Stimulated activated CD4-positive, alpha-beta T cell treated with anti-CD3 and anti-CD28 coated beads, Interleukin-2, amount 100 ng/mL, for 4 hours (primary cell): Measurements from ENCODE around the gene BAAT.
"Not testable (repeated sequence)": the region's sequence is repeated elsewhere in the genome, so short reads cannot be mapped to it uniquely, and the experiment has no call there.

Experiments used
- DNase-seq: peaks from one replicate; pipeline ENCODE4 v3.0.0-alpha.2; 2020; ENCODE audit warnings: low read depth

Gene BAAT

GRCh38 chr9:101359679-101360078 is 25.1 kb downstream of the BAAT start:
- DNase-seq = no peak

- DNase-seq = no peak
Measured at GRCh38 chr9:101356619-101357018, 28.2 kb downstream of the BAAT start.

- DNase-seq = no peak
Measured at GRCh38 chr9:101354765-101355708, 29.8 kb downstream of the BAAT start.

- DNase-seq = no peak
Measured at GRCh38 chr9:101354143-101354764, 30.6 kb downstream of the BAAT start.

DNA sequence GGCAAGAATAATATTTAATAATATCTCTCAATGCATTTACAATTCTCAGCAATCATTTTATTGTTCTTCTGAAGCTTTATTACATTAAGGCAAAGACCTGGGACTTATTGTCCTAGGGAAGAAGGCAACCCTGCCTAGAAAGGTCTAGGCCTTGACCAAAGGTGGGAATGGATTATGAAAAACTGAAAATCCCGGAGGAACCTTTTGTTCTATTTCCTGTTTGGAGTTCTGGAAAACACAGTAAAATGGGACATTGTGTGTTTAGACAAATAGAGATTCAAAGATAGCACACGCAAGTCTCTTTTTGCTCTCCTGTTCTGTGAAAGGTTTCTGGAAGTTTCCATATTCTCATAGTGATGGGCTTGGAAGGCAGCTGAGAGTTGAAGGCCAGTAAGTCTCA is 31.1 kb downstream of the BAAT start:
- DNase-seq = no peak

DNA sequence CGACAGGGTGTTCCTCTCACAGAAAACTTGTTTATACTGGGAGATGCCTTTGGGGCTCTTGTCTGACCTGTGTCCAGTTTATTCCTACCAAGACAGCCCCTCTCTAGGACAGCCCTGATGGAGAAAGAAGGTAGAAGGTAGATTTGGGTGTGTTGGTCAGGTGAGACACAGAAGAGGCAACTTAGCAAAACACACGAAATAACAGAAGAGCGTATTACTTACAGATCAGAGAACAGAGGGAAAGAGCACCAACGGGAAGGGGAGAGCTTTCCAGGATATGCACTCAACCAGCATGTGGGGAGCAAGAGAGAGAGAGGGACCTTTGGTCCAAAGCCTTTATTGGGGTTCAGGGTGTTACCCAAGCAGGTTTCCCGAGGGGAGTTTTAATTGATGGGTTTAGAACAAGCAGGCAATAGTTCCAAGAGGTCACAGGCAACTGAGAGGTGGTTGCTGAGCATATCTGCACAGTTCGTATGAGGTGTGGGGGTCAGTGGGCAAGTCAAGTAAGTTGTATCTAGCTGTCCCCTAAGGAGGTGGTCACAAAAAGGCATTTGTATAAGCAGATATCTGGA is 31.8 kb downstream of the BAAT start:
- DNase-seq = no peak

- no peak for DNase-seq
Measured at GRCh38 chr9:101350285-101350684, 34.5 kb downstream of the BAAT start.

DNA sequence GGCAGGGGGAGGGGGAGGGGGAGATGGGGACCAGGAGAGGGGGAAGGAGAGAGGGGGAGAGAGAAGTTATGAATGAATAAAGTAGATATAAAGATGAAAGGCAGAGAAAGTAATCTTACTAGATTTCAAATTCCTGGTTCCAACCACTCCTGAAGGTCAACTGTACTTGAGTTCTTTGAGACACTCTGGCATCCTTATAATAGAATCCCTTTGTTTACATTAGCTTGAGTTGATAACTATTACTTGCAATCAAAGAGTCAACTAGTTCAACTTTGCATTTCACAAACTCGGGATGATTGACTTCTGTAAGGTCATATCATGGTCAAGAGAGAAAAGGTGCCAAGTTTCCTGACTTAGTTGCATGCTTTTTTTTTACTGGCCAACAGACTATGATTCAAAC is 42.2 kb downstream of the BAAT start:
- DNase-seq = no peak

DNA sequence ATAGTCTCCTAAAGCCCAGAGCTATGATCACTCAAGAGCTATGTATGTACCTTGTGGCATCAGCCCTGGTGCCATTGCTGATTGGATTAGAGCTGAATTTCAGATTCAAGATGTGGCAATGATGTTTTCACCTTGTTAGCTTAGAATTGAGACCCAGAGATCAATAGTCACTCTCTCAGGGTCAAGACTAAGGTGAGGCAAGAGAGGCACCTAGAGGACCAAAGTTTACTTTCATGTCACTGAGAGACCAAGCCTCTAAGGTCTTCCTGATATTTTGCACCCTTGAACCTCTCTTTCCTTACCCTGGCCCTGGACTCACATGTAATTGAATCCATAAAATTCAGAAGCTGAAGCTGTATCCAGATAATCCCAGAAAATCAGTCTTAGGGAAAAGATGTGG is 42.8 kb downstream of the BAAT start:
- DNase-seq = no peak

- DNase-seq = no peak
Measured at GRCh38 chr9:101337237-101337636, 47.6 kb downstream of the BAAT start.

GRCh38 chr9:101336091-101336490 is 48.7 kb downstream of the BAAT start:
- DNase-seq = no peak

DNA sequence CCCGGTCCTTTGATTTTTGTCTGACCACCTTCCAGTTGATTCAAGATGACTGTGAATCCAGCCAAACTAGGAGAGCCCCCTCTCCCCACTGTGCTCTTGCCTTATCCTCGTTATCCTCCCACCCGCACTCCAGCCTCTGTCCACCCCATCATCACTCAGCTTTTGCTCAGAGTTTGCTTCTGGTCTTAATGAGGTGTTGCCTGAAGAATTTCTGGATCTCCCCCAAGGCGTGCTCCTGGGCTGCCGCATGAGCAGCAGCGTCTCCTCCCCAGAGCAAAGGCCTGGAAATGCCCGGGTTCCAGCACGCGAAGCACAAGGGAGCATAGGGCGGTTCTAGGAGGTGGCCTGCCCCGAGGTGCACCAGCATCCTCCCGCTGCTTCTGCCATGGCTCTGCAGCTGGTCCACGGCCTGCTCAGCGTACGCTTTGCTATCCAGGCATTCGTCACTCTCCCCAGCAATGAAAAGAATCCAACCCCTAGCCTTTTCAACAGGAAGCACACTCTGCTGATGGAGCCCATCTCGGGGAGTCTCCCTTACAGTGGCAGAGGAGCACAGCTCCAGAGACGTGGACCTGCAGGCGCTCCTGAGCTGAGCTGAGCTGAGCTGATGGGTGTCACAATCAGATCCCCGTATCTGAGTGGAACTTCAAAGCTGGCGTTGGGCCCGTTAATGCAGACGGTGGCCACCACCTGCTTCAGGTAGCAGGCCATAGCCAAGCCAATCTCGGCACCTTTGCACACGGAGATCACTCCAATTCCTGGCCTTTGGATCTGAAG is 50.7 kb downstream of the BAAT start:
- DNase-seq = no peak

GRCh38 chr9:101333490-101333889 is 51.3 kb downstream of the BAAT start:
- no peak for DNase-seq

DNA sequence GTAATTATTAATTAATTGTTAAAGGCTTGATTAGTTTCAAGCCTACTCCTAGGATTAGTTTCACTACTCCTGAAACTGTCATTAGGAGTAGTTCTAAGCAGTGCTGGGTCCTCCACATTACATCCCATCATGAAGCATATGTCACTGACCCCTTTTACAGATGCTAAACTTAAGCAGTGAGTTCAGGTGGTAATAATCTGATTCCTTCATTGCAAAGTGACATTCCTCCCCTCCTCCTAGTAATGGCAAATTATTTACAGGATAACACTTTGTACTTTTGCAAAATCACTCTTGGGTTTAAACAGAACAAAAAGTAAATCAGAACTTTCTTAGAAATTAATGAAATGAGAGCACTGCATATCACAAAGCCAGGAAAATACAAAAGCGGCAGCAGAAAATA is 52.4 kb downstream of the BAAT start:
- no peak for DNase-seq

DNA sequence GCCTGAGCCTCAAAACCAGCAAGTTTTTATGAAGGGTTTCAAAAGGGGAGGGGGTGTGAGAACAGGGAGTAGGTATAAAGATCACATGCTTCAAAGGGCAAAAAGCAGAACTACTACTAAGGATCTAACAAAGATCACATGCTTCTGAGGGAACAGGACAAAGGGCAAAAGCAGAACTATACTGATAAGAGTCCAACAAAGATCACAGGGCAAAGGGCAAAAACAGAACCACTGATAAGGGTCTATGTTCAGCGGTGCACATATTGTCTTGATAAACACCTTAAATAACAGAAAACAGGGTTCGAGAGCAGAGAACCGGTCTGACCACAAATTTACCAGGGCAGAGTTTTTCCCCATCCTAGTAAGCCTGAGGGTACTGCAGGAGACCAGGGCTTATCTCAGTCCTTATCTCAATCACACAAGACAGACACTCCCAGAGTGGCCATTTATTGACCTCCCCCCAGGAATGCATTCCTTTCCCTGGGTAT is 57.3 kb downstream of the BAAT start:
- DNase-seq = not testable (repeated sequence)

DNA sequence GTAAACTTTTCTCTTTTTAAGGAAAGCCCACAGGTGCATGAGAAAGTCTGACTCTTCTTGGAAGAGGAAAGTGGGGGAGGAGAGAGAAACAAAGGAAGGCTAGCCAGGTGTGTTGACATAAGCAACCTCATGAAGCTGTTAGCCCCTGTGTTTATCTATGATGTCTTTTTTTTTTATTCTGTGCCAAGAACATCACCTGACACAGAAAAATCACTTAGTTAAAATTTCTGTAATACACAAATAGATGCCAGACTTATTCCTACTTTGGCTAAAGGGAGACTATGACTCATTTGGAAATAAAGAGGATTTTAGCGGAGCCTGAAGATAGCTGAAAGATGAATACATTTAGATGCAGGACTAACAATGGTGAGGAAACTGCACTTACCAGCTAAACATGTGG is 58.3 kb downstream of the BAAT start:
- no peak for DNase-seq

DNA sequence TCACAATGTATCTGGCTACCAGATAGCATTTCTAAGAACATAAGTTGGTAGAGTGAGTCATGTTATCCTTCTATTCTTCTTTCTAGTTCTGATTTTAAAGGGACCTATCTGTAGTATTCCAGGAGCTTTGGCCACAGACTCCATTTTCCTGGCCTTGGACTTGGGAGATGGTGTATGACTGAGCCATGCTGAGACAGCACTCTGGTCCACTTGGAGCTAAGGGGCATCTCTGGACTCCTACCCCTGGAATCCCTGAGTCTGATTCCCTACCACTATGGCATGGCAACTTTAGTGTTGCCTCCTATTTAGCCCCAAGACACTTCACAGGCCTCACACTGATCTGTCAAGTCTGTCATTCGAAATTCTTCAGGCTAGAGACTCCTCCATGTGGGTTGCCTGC is 58.8 kb downstream of the BAAT start:
- no peak for DNase-seq

- no peak for DNase-seq
Measured at GRCh38 chr9:101325053-101325452, 59.8 kb downstream of the BAAT start.

GRCh38 chr9:101324245-101324804 is 60.5 kb downstream of the BAAT start:
- no peak for DNase-seq

DNA sequence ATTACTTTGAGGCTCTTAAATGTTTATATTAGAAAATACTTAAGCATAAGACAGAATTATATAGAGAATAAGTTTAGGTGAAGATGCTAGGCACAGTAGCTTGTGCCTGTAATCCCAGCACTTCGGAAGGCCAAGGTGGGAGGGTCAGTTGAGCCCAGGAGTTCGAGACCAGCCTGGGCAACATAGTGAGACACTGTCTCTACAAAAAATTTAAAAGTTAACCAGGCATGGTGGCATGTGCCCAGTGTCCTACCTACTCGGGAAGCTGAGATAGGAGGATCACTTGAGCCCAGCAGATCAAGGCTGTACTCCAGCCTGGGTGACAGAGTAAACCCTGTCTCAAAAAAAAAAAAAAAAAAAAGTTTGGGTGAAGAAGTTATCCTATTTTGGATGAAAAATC is 61.7 kb downstream of the BAAT start:
- DNase-seq = no peak

- DNase-seq = no peak
Measured at GRCh38 chr9:101317735-101318134, 67.1 kb downstream of the BAAT start.

DNA sequence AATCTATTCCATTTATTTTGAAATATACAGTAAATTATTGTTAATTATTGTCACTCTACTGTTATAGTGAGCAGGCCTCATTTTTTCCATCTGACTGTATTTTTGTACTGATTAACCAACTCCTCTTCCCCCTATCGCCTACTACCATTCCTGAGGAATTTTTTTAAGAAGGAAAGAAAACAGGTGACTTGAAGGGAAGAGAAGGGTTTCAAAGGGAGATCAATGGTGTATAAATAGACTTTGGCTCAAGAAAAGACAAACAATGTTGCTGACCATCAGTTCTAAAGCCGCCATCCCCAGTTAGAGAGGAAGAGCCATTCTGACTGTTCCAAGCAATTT is 69.7 kb downstream of the BAAT start:
- no peak for DNase-seq
